Stimulated activated naive B cell treated with anti-CD40 and anti-IgM and Interleukin-4, amounts not matched to agents 10 μg/mL and 1 μg/mL and 100 μg/mL, for 72 hours (primary cell): ENCODE results near the gene REV1.

Experiments used
- ATAC-seq, 2 donors: fragments of 150-1000 bp; cut with Tn5 transposase; replicated peaks; 2 replicates each; pipeline ENCODE4 v1.10.0; 2021; ENCODE audit warnings: moderate library complexity in 1 of 2
- DNase-seq: peaks from one replicate; pipeline ENCODE4 v3.0.0; 2021
- H3K27ac Mint-ChIP-seq: one replicate; pipeline ENCODE4 v1.8.0; 2022; ENCODE audit warnings: mild to moderate bottlenecking, mixed read lengths
- H3K27me3 Mint-ChIP-seq, 2 donors: one replicate each; pipeline ENCODE4 v1.8.0; 2022; ENCODE audit warnings: mixed read lengths in 2 of 2
- H3K36me3 Mint-ChIP-seq, 2 donors: one replicate each; pipeline ENCODE4 v1.8.0; 2022; ENCODE audit warnings: mixed read lengths in 2 of 2, mild to moderate bottlenecking in 1 of 2
- H3K4me1 Mint-ChIP-seq, 2 donors: one replicate each; pipeline ENCODE4 v1.8.0; 2022; ENCODE audit warnings: mixed read lengths in 2 of 2, mild to moderate bottlenecking in 1 of 2
- H3K4me3 Mint-ChIP-seq, 2 donors: one replicate each; pipeline ENCODE4 v1.8.0; 2022; ENCODE audit warnings: mild to moderate bottlenecking in 2 of 2, mixed read lengths in 2 of 2, moderate library complexity in 1 of 2
- H3K9me3 Mint-ChIP-seq, 2 donors: one replicate each; pipeline ENCODE4 v1.8.0; 2022; ENCODE audit warnings: mixed read lengths in 2 of 2, mild to moderate bottlenecking in 1 of 2

Gene REV1

DNA sequence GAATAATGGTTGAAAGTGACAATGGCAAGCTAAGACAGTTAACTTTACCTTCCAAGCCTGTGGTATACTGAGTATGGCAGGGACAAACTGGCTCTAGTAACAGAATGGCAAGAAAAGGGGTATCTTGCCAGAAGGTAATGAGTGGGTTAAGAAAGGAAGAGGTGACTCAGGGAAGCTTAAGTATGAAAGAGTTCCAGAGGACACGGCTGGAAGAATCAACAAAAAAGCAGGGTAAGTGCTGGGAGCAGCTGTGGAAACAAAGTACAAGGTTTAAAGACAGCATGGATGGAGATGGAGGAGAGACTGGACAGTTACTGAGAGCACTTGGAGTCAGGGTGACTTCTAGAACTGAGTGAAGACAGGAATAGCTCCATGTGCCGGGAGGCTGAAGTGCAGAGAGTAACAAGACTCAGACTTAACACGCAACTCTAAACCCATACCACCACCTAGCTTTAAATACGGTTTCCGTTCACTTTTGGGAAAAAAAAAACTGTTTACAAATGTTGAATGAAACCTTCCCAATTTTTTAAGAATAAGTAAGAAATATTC is 69.0 kb downstream of the REV1 start:
- Mint-ChIP-seq H3K9me3 (no peaks in the 10 kb centered on the region), H3K36me3 (peaks cover 27 to 37% of the 10 kb centered on the region in 2 donors), H3K27ac (no peak overlapping the region), H3K27me3 (no peaks in the 10 kb centered on the region), H3K4me3 (no peak overlapping the region), H3K4me1 (peaks cover 8 to 9% of the 10 kb centered on the region in 2 donors)
- ATAC-seq: no peak
- no peak for DNase-seq

DNA sequence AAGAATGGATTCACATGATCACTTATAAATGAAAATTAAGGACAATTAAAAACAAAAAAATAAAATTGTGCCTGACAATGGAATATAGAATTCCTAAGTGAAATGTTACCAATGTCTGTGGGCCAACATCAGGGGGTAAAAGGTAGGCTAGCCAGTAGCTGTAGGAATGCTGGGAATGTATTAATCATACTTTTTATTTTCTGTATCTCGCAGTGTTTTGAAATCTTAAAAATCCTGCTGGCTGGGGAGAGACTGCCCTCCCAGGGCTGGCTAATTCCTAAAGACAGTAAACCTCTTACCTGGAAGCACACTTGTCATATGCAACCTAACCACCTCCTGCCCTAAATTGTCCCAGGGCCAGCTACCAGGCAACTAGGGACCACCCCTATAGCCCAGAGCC is 69.8 kb downstream of the REV1 start:
- DNase-seq: no peak
- Mint-ChIP-seq H3K27ac (no peak overlapping the region), H3K4me3 (no peak overlapping the region), H3K9me3 (no peaks in the 10 kb centered on the region), H3K4me1 (peaks cover 8 to 9% of the 10 kb centered on the region in 2 donors), H3K27me3 (no peaks in the 10 kb centered on the region), H3K36me3 (peaks cover 32 to 44% of the 10 kb centered on the region in 2 donors)
- no peak for ATAC-seq

DNA sequence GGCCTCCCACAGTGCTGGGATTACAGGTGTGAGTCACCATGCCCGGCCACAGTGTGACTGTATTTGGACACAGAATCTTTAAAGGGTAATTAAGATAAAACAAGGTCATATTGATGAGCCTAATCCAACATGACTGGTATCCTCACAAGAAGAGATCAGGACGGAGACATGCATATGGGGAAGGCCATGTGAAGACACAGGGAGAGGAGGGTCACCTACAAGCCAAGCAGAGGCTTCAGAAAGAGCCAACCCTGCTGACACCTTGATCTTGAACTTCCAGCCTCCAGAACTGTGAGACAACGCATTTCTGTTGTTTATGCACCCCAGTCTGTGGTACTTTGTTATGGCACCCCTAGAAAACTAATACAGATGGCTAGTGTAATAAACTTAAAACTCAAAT is 72.4 kb downstream of the REV1 start:
- H3K36me3 Mint-ChIP-seq: peaks cover 31 to 43% of the 10 kb centered on the region in 2 donors
- peaks cover under 1% of the 10 kb centered on the region in 2 donors for H3K4me1 Mint-ChIP-seq
- H3K9me3 Mint-ChIP-seq: no peaks in the 10 kb centered on the region
- ATAC-seq (no peak), DNase-seq (no peak)
- no peak overlapping the region for H3K27ac Mint-ChIP-seq
- no peak overlapping the region for H3K4me3 Mint-ChIP-seq
- no peaks in the 10 kb centered on the region for H3K27me3 Mint-ChIP-seq

- Mint-ChIP-seq H3K9me3 (no peaks in the 10 kb centered on the region), H3K4me3 (no peak overlapping the region), H3K36me3 (peaks cover 30 to 35% of the 10 kb centered on the region in 2 donors), H3K4me1 (no peaks in the 10 kb centered on the region), H3K27ac (no peak overlapping the region), H3K27me3 (no peaks in the 10 kb centered on the region)
- ATAC-seq: no peak
- no peak for DNase-seq
Measured at GRCh38 chr2:99414566-99414965, 75.3 kb downstream of the REV1 start.

DNA sequence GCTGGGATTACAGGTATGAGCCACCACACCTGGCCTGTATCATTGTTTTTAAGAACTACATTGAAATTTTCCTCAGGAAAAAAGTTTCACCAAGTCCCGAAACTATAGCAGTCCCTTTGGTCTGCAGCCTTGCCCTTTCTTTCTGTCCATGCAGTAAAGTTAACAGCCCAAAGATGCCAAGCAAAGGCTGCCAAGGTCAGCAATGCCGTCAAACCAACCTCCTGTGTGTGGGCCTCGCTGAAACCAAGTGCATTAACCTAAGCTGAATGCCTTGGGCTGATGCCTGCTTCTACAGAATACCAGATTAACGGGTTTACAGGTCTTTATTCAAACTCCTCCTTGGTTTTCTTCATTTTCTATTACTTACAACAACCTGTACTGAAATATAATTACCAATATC is 79.5 kb downstream of the REV1 start:
- peaks cover 19 to 22% of the 10 kb centered on the region in 2 donors for H3K36me3 Mint-ChIP-seq
- no peaks in the 10 kb centered on the region for H3K4me1 Mint-ChIP-seq
- no peak overlapping the region for H3K27ac Mint-ChIP-seq
- ATAC-seq (no peak), DNase-seq (no peak)
- H3K27me3 Mint-ChIP-seq: no peaks in the 10 kb centered on the region
- no peaks in the 10 kb centered on the region for H3K9me3 Mint-ChIP-seq
- no peak overlapping the region for H3K4me3 Mint-ChIP-seq

DNA sequence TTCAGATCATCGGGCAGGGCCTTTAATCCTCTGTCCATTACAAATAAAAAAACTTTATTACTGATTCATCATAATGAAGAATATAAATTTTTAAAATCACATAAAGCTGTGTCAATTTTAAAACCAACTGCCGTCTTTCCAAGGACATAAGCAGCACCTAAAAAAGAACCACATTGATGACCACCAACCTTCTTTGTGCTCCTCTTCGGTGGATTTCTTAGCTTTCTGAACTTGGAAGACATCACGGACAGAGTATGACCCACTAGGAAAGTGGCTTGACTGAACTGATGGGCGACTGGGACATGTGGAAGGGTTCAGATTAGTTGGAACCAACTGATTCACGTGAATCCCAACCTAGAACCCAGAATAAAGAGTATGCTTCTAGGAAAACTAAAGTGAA is 83.7 kb downstream of the REV1 start:
- peaks cover 9 to 32% of the 10 kb centered on the region in 2 donors for H3K36me3 Mint-ChIP-seq
- no peak overlapping the region for H3K4me3 Mint-ChIP-seq
- H3K4me1 Mint-ChIP-seq: peaks cover 0 to 2% of the 10 kb centered on the region in 2 donors
- no peaks in the 10 kb centered on the region for H3K9me3 Mint-ChIP-seq
- no peak for ATAC-seq
- no peaks in the 10 kb centered on the region for H3K27me3 Mint-ChIP-seq
- no peak overlapping the region for H3K27ac Mint-ChIP-seq
- DNase-seq: no peak

DNA sequence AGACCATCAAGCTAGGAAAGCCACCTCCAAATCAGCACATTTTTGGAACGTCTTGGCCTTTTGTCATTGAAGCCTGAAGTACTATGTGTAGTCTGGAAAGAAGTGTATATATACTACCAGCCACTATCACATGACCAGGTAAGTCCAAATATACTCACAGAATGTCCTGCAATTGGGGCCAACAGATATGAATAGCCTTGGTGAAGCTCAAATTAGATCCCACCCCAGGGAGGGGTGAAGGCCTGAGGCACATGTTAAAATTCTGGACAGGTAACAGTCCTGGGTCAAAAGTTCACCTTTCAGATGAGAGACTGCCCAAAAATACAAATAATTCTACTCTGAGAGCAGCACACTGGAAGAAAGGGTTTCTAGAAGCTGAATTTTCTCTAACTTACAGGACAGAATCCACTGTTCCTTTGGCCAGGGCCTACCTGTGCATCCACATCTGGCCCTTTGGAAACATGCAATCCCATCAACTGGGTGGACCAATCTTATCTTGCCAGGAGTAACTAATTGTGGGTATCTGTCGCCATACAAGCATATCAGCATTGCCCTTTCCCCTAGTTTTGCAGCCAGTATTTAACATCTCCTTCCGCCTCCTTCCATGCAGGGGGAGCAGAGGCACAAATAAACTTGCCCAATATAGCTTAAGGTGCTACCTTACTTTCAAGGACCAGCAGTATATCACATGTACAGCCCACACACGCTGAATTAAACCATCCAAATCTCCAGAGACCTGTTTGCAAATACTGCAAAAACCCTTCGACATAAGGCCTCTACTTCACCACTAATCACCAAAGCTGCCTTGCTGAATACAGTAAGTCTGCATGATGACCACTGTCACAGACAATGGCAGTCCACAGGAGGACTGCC is 84.8 kb downstream of the REV1 start:
- peaks cover 0 to 2% of the 10 kb centered on the region in 2 donors for H3K4me1 Mint-ChIP-seq
- no peak for DNase-seq
- no peak for ATAC-seq
- peak overlapping the region; percentile 75 for H3K27ac Mint-ChIP-seq
- peaks cover 5 to 28% of the 10 kb centered on the region in 2 donors for H3K36me3 Mint-ChIP-seq
- H3K9me3 Mint-ChIP-seq: no peaks in the 10 kb centered on the region
- H3K4me3 Mint-ChIP-seq: no peak overlapping the region
- H3K27me3 Mint-ChIP-seq: no peaks in the 10 kb centered on the region

DNA sequence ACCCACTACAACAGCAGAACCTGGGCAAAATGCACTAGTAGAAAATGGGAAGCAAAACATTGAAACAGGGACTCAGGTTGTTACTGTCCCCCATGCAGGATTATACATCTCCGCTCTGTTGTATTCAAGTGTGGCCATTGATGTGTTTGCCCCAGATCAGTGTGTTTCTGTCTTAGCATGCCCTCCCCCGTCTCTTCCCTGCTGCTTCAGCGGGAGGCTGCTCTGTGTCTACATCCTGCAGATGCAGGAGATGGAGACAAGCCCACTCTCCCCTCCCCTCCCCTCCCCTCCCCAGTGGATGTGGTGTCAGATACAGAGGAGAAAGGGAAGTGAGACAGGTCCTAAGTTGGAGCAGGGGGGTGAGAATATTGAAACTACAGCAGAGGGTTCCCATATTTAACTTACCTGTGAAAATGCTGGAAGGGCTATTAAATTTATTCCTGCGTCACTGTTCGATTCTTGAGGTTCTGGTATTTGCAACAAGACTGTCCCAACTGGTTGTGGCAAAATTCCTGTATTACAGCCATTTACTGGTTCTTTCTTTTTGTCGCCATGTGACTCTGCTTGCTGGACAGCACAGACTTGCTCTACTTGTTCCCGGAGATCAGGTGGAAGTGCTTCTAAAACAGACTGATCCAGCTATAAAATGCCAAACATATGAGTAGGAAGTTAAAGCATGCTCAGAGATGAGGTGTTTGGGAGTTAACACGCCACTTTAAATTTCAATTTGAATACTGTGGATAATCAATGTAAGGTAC is 85.6 kb downstream of the REV1 start:
- Mint-ChIP-seq H3K4me1 (peaks cover 0 to 2% of the 10 kb centered on the region in 2 donors), H3K36me3 (peaks cover 10 to 31% of the 10 kb centered on the region in 2 donors), H3K4me3 (no peak overlapping the region), H3K27ac (peak overlapping the region; percentile 75), H3K27me3 (no peaks in the 10 kb centered on the region), H3K9me3 (no peaks in the 10 kb centered on the region)
- no peak for DNase-seq
- ATAC-seq: no peak

GRCh38 chr2:99403524-99403923 is 86.3 kb downstream of the REV1 start:
- H3K27ac Mint-ChIP-seq: peak overlapping the region; percentile 60
- peaks cover 13 to 34% of the 10 kb centered on the region in 2 donors for H3K36me3 Mint-ChIP-seq
- H3K4me1 Mint-ChIP-seq: peaks cover 0 to 2% of the 10 kb centered on the region in 2 donors
- ATAC-seq (no peak), DNase-seq (no peak)
- H3K9me3 Mint-ChIP-seq: no peaks in the 10 kb centered on the region
- H3K27me3 Mint-ChIP-seq: no peaks in the 10 kb centered on the region
- no peak overlapping the region for H3K4me3 Mint-ChIP-seq

GRCh38 chr2:99403084-99403483 is 86.7 kb downstream of the REV1 start:
- peaks cover 0 to 2% of the 10 kb centered on the region in 2 donors for H3K4me1 Mint-ChIP-seq
- peak overlapping the region; percentile 42 for H3K27ac Mint-ChIP-seq
- H3K4me3 Mint-ChIP-seq: no peak overlapping the region
- peaks cover 17 to 39% of the 10 kb centered on the region in 2 donors for H3K36me3 Mint-ChIP-seq
- DNase-seq (no peak), ATAC-seq (no peak)
- no peaks in the 10 kb centered on the region for H3K27me3 Mint-ChIP-seq
- H3K9me3 Mint-ChIP-seq: no peaks in the 10 kb centered on the region

DNA sequence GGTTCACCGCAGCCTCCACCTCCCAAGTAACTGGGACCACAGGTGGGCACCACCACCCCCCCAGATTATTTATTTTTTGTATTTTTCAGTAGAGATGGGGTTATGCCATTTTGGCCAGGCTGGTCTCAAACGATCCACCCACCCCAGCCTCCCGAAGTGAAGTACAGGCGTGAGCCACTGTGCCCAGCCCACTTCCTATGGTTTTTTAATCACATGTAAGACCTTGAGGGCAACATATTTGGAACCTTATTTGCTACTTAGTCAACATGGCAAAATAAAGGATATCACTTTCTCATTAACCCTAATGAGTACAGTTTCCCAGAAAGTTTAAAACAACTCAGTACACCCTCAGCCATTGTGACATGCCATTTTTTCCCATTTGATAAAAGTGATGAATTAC is 88.0 kb downstream of the REV1 start:
- Mint-ChIP-seq H3K36me3 (peaks cover 22 to 44% of the 10 kb centered on the region in 2 donors), H3K9me3 (no peaks in the 10 kb centered on the region), H3K4me1 (peaks cover 0 to 2% of the 10 kb centered on the region in 2 donors), H3K4me3 (no peak overlapping the region), H3K27ac (no peak overlapping the region), H3K27me3 (no peaks in the 10 kb centered on the region)
- no peak for DNase-seq
- no peak for ATAC-seq

GRCh38 chr2:99399795-99400194 is 90.0 kb downstream of the REV1 start:
- Mint-ChIP-seq H3K9me3 (no peaks in the 10 kb centered on the region), H3K4me1 (peaks cover 0 to 2% of the 10 kb centered on the region in 2 donors), H3K27ac (peak overlapping the region; percentile 51), H3K36me3 (peaks cover 27 to 51% of the 10 kb centered on the region in 2 donors), H3K27me3 (no peaks in the 10 kb centered on the region), H3K4me3 (no peak overlapping the region)
- DNase-seq (no peak), ATAC-seq (no peak)

DNA sequence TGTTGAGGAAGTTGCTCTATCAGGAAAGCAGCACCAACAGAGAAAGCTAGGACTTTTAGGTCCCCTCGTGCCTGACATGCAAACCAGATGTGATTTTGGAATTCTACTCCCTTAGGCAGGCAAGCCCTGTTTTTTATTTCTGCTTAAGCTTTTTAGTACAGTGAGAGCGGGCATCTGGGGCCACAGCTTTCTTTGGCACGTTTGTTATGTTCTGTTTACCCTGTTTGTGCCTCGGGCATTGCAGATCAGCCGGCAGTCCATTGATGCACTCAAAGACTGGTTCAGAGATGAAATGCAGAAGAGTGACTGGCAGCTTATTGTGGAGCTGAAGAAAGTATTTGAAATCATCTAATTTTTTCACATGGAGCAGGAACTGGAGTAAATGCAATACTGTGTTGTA is 90.8 kb downstream of the REV1 start:
- H3K9me3 Mint-ChIP-seq: no peaks in the 10 kb centered on the region
- no peaks in the 10 kb centered on the region for H3K27me3 Mint-ChIP-seq
- no peak overlapping the region for H3K27ac Mint-ChIP-seq
- ATAC-seq (no peak), DNase-seq (no peak)
- H3K36me3 Mint-ChIP-seq: peaks cover 23 to 43% of the 10 kb centered on the region in 2 donors
- no peak overlapping the region for H3K4me3 Mint-ChIP-seq
- H3K4me1 Mint-ChIP-seq: peaks cover 0 to 2% of the 10 kb centered on the region in 2 donors

DNA sequence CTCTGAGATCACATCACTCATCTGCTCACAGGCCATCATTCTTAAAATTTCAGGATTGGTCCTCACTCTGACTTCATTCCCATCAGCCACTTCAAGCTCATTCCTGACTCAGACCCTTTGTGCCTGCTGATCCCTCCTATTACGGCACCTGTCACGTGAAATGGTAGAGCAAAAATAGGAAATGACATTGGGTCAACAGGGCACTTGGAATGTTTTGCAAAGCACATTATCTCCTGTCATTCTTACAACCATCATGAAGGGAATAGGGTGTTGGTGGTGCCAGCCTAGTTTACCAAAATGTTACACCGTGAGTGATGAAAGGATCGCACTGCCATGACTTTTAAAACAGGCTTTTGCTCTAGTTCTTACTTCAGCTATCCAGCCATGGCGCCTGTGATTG is 91.5 kb downstream of the REV1 start:
- peaks cover 0 to 2% of the 10 kb centered on the region in 2 donors for H3K4me1 Mint-ChIP-seq
- no peak overlapping the region for H3K4me3 Mint-ChIP-seq
- DNase-seq (no peak), ATAC-seq (no peak)
- H3K36me3 Mint-ChIP-seq: peaks cover 23 to 40% of the 10 kb centered on the region in 2 donors
- H3K9me3 Mint-ChIP-seq: no peaks in the 10 kb centered on the region
- peak overlapping the region; percentile 49 for H3K27ac Mint-ChIP-seq
- no peaks in the 10 kb centered on the region for H3K27me3 Mint-ChIP-seq
